Natural killer cell treated with Interleukin-12 subunit alpha and Interleukin-12 subunit beta and Interleukin-15 and Interleukin-18, amount 100 ng/mL, for 72 hours (primary cell): ENCODE measurements around the gene SPATA13. TPM values are rescaled to one million over a fixed set of nuclear protein-coding genes. Genes with fewer than 3 reads are reported as not detected.
A peak's percentile ranks its signal among the peaks of the same experiment; 100 is the strongest.

Source experiments
- ATAC-seq, 2 donors: fragments of 150-1000 bp; cut with Tn5 transposase in 1 of 2; sonication (Bioruptor Pico), chemical (Tn5 transposase) in 1 of 2; 2 replicates each; pipeline ENCODE4 v1.10.0; 2021
- DNase-seq: peaks from one replicate; pipeline ENCODE4 v3.0.0; 2022; ENCODE audit warnings: low spot score
- H3K27ac Mint-ChIP-seq, 2 donors: 1 replicate in 1 of 2; 2 replicates in 1 of 2; pipeline ENCODE4 v1.8.0; 2022; ENCODE audit warnings: mixed read lengths in 2 of 2, mild to moderate bottlenecking in 1 of 2, moderate library complexity in 1 of 2
- H3K27me3 Mint-ChIP-seq, 2 donors: 1 replicate in 1 of 2; 2 replicates in 1 of 2; pipeline ENCODE4 v1.8.0; 2022; ENCODE audit warnings: mixed read lengths in 2 of 2
- H3K36me3 Mint-ChIP-seq: one replicate; pipeline ENCODE4 v1.8.0; 2022; ENCODE audit warnings: mixed read lengths
- H3K4me1 Mint-ChIP-seq, 2 donors: 1 replicate in 1 of 2; 2 replicates in 1 of 2; pipeline ENCODE4 v1.8.0; 2022; ENCODE audit warnings: low read depth in 2 of 2, mixed read lengths in 2 of 2, mild to moderate bottlenecking in 1 of 2
- H3K4me3 Mint-ChIP-seq: one replicate; pipeline ENCODE4 v1.8.0; 2022; ENCODE audit warnings: mixed read lengths
- H3K9me3 Mint-ChIP-seq: 2 replicates; pipeline ENCODE4 v1.8.0; 2022; ENCODE audit warnings: mixed read lengths
- total RNA-seq, 2 donors: library from RNA; stranded (reverse); gene quantifications; one replicate each; pipeline ENCODE4 v1.2.3, GENCODE V29; 2022

SPATA13 gene
- total RNA-seq, 2 donors from 2014 or later, result 81.6 to 107 TPM

DNA sequence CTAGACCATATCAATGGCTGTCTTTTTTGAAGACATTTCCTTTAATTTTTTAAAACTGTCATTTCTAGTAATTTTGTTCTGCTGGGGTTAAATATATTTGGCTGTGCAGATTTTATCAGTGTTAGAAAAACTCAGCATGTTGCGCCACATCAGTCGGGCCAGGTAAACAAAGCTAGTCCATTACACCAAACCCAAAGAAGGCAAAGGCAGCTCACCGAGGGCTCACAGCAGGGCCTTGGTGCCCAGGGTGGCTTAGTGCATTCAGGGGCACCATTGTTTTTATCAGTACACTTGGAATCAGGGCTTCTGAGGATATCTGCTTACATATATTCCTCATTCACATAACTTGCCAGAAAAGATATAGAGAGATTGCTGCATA lies 22.2 kb downstream of the SPATA13 start:
- Mint-ChIP-seq H3K27me3 (no peaks in the 10 kb centered on the region), H3K9me3 (peaks cover 4% of the 10 kb centered on the region), H3K4me1 (peaks cover 31 to 69% of the 10 kb centered on the region in 2 donors), H3K27ac (peak overlapping the region; percentile 65 to 76), H3K36me3 (peaks cover 12% of the 10 kb centered on the region), H3K4me3 (peak overlapping the region; percentile 66)
- no peak for DNase-seq
- no peak for ATAC-seq

DNA sequence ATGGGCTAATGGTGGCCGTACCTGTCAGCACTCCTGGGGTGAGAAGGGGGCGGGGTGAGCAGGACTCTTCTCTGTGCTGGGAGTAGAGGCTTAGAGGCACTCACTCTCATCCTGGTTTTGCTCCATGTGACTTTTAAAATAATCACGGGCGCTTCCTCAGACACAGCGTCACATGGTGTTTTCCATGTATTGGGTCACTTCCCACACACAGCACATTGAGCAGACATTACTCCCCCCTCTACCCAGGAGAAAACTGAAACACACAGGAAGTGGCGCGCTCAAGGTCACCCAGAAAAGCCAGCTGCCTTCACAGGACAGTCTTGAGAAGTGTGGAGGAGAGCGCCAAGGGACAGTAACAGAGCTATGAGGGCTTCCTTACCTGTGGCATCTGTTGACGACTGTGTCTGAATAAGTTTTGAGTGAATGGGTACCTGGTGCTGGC lies 23.2 kb downstream of the SPATA13 start:
- no peak for ATAC-seq
- H3K4me1 Mint-ChIP-seq, result peaks cover 30 to 67% of the 10 kb centered on the region in 2 donors
- H3K9me3 Mint-ChIP-seq, result peaks cover 4% of the 10 kb centered on the region
- peak overlapping the region; percentile 73 to 88 for H3K27ac Mint-ChIP-seq
- H3K27me3 Mint-ChIP-seq, result no peaks in the 10 kb centered on the region
- H3K4me3 Mint-ChIP-seq, result peak overlapping the region; percentile 11
- H3K36me3 Mint-ChIP-seq, result peaks cover 12% of the 10 kb centered on the region
- DNase-seq, result no peak

- Mint-ChIP-seq H3K4me3 (peak overlapping the region; percentile 11), H3K27me3 (no peaks in the 10 kb centered on the region), H3K4me1 (peaks cover 28 to 63% of the 10 kb centered on the region in 2 donors), H3K36me3 (peaks cover 12% of the 10 kb centered on the region), H3K27ac (peak overlapping the region; percentile 73 to 88), H3K9me3 (peaks cover 4% of the 10 kb centered on the region)
- ATAC-seq, result no peak
- no peak for DNase-seq
These were observed 23.8 kb downstream of the SPATA13 start for GRCh38 chr13:24184265-24184841.

GRCh38 chr13:24184882-24185281 lies 24.4 kb downstream of the SPATA13 start:
- Mint-ChIP-seq H3K27me3 (no peaks in the 10 kb centered on the region), H3K9me3 (peaks cover 4% of the 10 kb centered on the region), H3K27ac (peak overlapping the region; percentile 22 to 88), H3K4me3 (no peak overlapping the region), H3K4me1 (peaks cover 23 to 57% of the 10 kb centered on the region in 2 donors), H3K36me3 (peaks cover 8% of the 10 kb centered on the region)
- no peak for DNase-seq
- no peak for ATAC-seq

DNA sequence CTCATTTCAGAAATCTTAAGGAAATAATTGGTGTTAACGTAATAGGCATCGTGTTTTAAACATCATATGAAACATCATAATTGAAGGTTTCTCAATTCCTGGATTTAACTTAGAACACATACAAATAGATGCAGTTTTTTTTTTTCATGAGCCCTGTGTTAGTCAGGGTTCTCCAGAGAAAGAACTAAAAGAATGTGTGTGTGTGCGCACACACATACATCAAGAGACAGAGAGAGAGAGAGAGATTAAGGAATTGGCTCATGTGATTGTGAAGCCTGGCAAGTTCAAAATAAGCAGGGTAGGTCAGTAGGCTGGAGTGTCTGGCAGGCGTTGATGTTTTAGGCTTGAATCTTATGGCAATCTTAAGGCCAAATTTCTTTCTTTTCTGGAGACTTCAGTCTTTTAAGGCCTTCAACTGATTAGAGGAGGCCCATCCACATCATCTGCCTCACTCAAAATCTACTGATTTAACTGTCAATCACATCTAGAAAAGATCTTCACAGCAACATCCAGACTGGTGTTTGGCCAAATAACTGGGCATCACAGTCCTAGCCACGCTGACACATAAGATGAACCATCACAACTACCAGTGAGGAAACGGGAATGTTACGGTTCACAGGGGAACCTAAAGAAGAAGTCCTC lies 25.2 kb downstream of the SPATA13 start:
- Mint-ChIP-seq H3K9me3 (peaks cover 4% of the 10 kb centered on the region), H3K36me3 (peaks cover 6% of the 10 kb centered on the region), H3K27me3 (no peaks in the 10 kb centered on the region), H3K4me1 (peaks cover 22 to 52% of the 10 kb centered on the region in 2 donors), H3K4me3 (peak overlapping the region; percentile 64), H3K27ac (peak overlapping the region; percentile 22 to 88)
- DNase-seq (no peak), ATAC-seq (no peak)

DNA sequence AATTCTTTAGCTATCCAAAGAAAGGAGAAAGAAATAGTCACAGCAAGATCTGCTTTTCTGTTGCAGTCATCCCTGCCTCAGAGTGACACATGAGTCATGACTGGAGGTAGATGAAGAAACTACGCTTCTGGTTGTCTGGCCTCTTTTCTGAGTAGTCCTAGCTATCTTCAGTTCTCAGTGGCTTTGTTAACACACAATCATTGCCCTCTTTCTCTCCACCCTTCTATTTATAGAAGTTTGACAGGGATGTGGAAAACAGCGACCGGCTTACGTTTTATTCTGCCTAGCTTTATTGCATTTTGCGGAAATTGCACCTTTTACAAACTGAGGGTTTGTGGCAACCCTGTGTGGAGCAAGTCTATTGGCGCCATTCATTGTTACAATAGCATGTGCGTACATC lies 26.7 kb downstream of the SPATA13 start:
- Mint-ChIP-seq H3K27ac (peak overlapping the region; percentile 73 to 88), H3K27me3 (no peaks in the 10 kb centered on the region), H3K9me3 (peaks cover 2% of the 10 kb centered on the region), H3K4me3 (peak overlapping the region; percentile 64), H3K36me3 (peaks cover 3% of the 10 kb centered on the region), H3K4me1 (peaks cover 19 to 50% of the 10 kb centered on the region in 2 donors)
- ATAC-seq, result peak; percentile 90 to 92
- no peak for DNase-seq

- Mint-ChIP-seq H3K4me3 (no peak overlapping the region), H3K27me3 (peaks cover 0 to 2% of the 10 kb centered on the region in 2 donors), H3K9me3 (no peaks in the 10 kb centered on the region), H3K36me3 (no peaks in the 10 kb centered on the region), H3K27ac (no peak overlapping the region), H3K4me1 (peaks cover 0 to 26% of the 10 kb centered on the region in 2 donors)
- ATAC-seq, result no peak
- no peak for DNase-seq
These were observed 31.7 kb downstream of the SPATA13 start for GRCh38 chr13:24192057-24192810.

DNA sequence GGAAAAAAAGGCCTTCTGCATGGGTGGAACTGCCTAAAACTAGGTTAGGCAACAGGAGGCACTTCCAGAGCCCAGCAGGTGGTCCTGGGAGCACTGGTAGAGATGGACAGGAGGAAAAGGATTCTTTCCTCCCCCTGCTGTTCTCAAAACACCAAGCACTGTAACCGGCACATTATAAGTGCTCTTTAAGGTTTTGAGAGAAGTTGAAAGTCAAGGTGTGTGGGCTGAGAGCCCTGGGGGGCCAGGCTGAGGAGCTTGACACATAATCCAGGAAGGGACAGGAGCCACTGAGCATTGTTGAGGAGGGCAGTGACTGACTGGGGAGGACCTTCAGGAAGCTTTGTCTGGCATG lies 32.3 kb downstream of the SPATA13 start:
- H3K27me3 Mint-ChIP-seq, result peaks cover 0 to 2% of the 10 kb centered on the region in 2 donors
- no peak for ATAC-seq
- peaks cover 0 to 21% of the 10 kb centered on the region in 2 donors for H3K4me1 Mint-ChIP-seq
- H3K27ac Mint-ChIP-seq, result no peak overlapping the region
- no peaks in the 10 kb centered on the region for H3K9me3 Mint-ChIP-seq
- DNase-seq, result no peak
- H3K4me3 Mint-ChIP-seq, result no peak overlapping the region
- no peaks in the 10 kb centered on the region for H3K36me3 Mint-ChIP-seq

- DNase-seq (no peak), ATAC-seq (no peak)
- Mint-ChIP-seq H3K36me3 (no peaks in the 10 kb centered on the region), H3K27me3 (peaks cover 0 to 2% of the 10 kb centered on the region in 2 donors), H3K9me3 (no peaks in the 10 kb centered on the region), H3K4me1 (peaks cover 0 to 12% of the 10 kb centered on the region in 2 donors), H3K27ac (no peak overlapping the region), H3K4me3 (no peak overlapping the region)
These were observed 33.9 kb downstream of the SPATA13 start for GRCh38 chr13:24194447-24194846.

- Mint-ChIP-seq H3K4me1 (peaks cover 0 to 12% of the 10 kb centered on the region in 2 donors), H3K27me3 (peaks cover 0 to 2% of the 10 kb centered on the region in 2 donors), H3K27ac (no peak overlapping the region), H3K36me3 (no peaks in the 10 kb centered on the region), H3K4me3 (no peak overlapping the region), H3K9me3 (no peaks in the 10 kb centered on the region)
- ATAC-seq (no peak), DNase-seq (no peak)
These were observed 35.1 kb downstream of the SPATA13 start for GRCh38 chr13:24195626-24196025.

- Mint-ChIP-seq H3K27ac (no peak overlapping the region), H3K4me1 (peaks cover 0 to 12% of the 10 kb centered on the region in 2 donors), H3K27me3 (peaks cover 0 to 2% of the 10 kb centered on the region in 2 donors), H3K4me3 (no peak overlapping the region), H3K36me3 (no peaks in the 10 kb centered on the region), H3K9me3 (no peaks in the 10 kb centered on the region)
- DNase-seq, result no peak
- no peak for ATAC-seq
These were observed 36.2 kb downstream of the SPATA13 start for GRCh38 chr13:24196593-24197197.

- H3K4me1 Mint-ChIP-seq, result peaks cover 8 to 9% of the 10 kb centered on the region in 2 donors
- ATAC-seq, result no peak
- peaks cover 0 to under 1% of the 10 kb centered on the region in 2 donors for H3K27me3 Mint-ChIP-seq
- no peak overlapping the region for H3K4me3 Mint-ChIP-seq
- DNase-seq, result no peak
- no peak overlapping the region for H3K27ac Mint-ChIP-seq
- H3K9me3 Mint-ChIP-seq, result no peaks in the 10 kb centered on the region
- H3K36me3 Mint-ChIP-seq, result no peaks in the 10 kb centered on the region
These were observed 38.5 kb downstream of the SPATA13 start for GRCh38 chr13:24199016-24199415.

DNA sequence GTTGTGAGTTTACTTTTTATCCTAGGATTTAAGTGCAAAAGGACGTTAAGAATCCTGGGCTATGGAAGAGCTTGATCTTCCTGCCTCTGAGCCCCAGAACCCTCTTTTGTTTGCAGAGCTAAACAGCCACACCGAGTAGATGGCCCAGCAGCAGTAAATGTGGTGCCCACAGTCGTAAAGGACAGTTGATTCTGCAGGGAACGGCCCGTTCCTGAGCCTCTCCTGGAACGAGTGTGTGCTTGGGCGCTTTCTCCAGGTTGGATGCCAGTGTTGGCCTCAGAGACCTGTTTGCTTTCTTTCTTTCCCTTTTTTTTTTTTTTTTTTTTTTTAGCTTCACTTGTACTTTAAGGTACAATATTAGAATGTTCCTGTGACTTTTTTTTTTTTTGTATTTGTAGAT lies 41.7 kb downstream of the SPATA13 start:
- Mint-ChIP-seq H3K9me3 (no peaks in the 10 kb centered on the region), H3K27me3 (peaks cover 7 to 12% of the 10 kb centered on the region in 2 donors), H3K4me3 (no peak overlapping the region), H3K27ac (no peak overlapping the region), H3K4me1 (peaks cover 18 to 32% of the 10 kb centered on the region in 2 donors), H3K36me3 (peaks cover 10% of the 10 kb centered on the region)
- ATAC-seq, result no peak
- no peak for DNase-seq
